ENCODE results near the gene TET3. TPM values are rescaled to one million over a fixed set of nuclear protein-coding genes. Genes with fewer than 3 reads are reported as not detected.

The TET3 gene
- polyA plus RNA-seq, 1 of the 3 experiments (the other 2 are of a cell fraction), result 1.6 TPM

- peaks cover 88% of the 10 kb centered on the region for H3K79me2 ChIP-seq (ENCODE audit: insufficient read depth)
- H3K27me3 ChIP-seq (ENCODE audit: insufficient read depth), result no peaks in the 10 kb centered on the region
- CTCF ChIA-PET, result no interaction called here
- H4K20me1 ChIP-seq (ENCODE audit: insufficient read depth), result peaks cover 100% of the 10 kb centered on the region
- H3K4me1 ChIP-seq (ENCODE audit: control insufficient read depth in 1 of 2, insufficient read depth in 2 of 2, low read depth in 1 of 2, low read length in 1 of 2), result peaks cover 31 to 36% of the 10 kb centered on the region in 2 experiments
- H3K27ac ChIP-seq (ENCODE audit: low read depth in 2 of 2, low read length in 1 of 2), result no peak overlapping the region
- H3K4me2 ChIP-seq, result 0 out of 2 replicates have a peak overlapping the region, but pooled peaks have one; percentile 60
- no peak for DNase-seq
- peaks cover 37 to 45% of the 10 kb centered on the region in 2 experiments for H3K36me3 ChIP-seq (replicated peaks in 1 of 2; ENCODE audit: control insufficient read depth in 1 of 2, insufficient read depth in 2 of 2, low read length in 1 of 2)
- no peak overlapping the region for H3K9ac ChIP-seq
- no peak for TF ChIP-seq USF1 (IDR thresholded peaks at IDR 0.05; ENCODE audit: borderline replicate concordance, low read depth)
- TF ChIP-seq RCOR1 (IDR thresholded peaks at IDR 0.05; ENCODE audit: low read length), result no peak
- TF ChIP-seq MXI1 (IDR thresholded peaks at IDR 0.05; ENCODE audit: low read depth, low read length), result no peak
- no peak for TF ChIP-seq NRF1 (IDR thresholded peaks at IDR 0.05; ENCODE audit: low read depth, low read length)
- no peak for TF ChIP-seq TEAD4 (IDR thresholded peaks at IDR 0.05; ENCODE audit: borderline replicate concordance, insufficient read depth)
- no peak for TF ChIP-seq MEF2A (IDR thresholded peaks at IDR 0.05; ENCODE audit: borderline replicate concordance, low read depth)
- TF ChIP-seq MAX (IDR thresholded peaks at IDR 0.05; ENCODE audit: low read depth), result no peak
- TF ChIP-seq JUND (IDR thresholded peaks at IDR 0.05), result no peak
- TF ChIP-seq RAD21 (IDR thresholded peaks at IDR 0.05; ENCODE audit: low read length), result no peak
- TF ChIP-seq YY1 (IDR thresholded peaks at IDR 0.05; ENCODE audit: low read depth), result no peak
- WGBS (ENCODE audit: low lambda C conversion rate), result 81% methylated on average over 4 of the region's 4 CpGs
- H3K9me2 ChIP-seq, result no peaks in the 10 kb centered on the region
- H3F3A ChIP-seq (replicated peaks; ENCODE audit: insufficient read depth), result peaks cover 47% of the 10 kb centered on the region
- H3K4me3 ChIP-seq (ENCODE audit: low read depth in 2 of 2, low read length in 1 of 2), result no peak overlapping the region
- no peaks in the 10 kb centered on the region for H3K9me3 ChIP-seq
- H2AFZ ChIP-seq (ENCODE audit: low read depth), result no peak overlapping the region
- POLR2A ChIA-PET, result interaction anchor here (1.2 kb wide), 1 partner anchor 10 kb away, joined by 6 read pairs; no protein-coding TSS in a partner anchor
These were observed 47.4 kb upstream of the TET3 start for GRCh38 chr2:73937103-73937885.

GRCh38 chr2:73937899-73938298, 46.8 kb upstream of the TET3 start:
- CTCF ChIA-PET, result no interaction called here
- TF ChIP-seq FOXM1 (IDR thresholded peaks at IDR 0.05; ENCODE audit: low read depth) (no peak), TEAD4 (IDR thresholded peaks at IDR 0.05; ENCODE audit: borderline replicate concordance, insufficient read depth) (no peak), FOXJ3 (CRISPR knock-in tag; IDR thresholded peaks at IDR 0.05) (no peak), YY1 (IDR thresholded peaks at IDR 0.05; ENCODE audit: low read depth) (no peak), ELF1 (IDR thresholded peaks at IDR 0.05) (no peak), CTCF (IDR thresholded peaks at IDR 0.05) (no peak), RXRA (IDR thresholded peaks at IDR 0.05; ENCODE audit: borderline replicate concordance, low read depth) (no peak), NRF1 (IDR thresholded peaks at IDR 0.05; ENCODE audit: low read depth, low read length) (no peak), EP300 (IDR thresholded peaks at IDR 0.05; ENCODE audit: borderline replicate concordance in 1 of 2, low read depth in 1 of 2, low read length in 1 of 2) (no peak), MEF2A (IDR thresholded peaks at IDR 0.05; ENCODE audit: borderline replicate concordance, low read depth) (no peak), TAF1 (IDR thresholded peaks at IDR 0.05; ENCODE audit: borderline replicate concordance, low read depth, low read length) (no peak), SIN3A (IDR thresholded peaks at IDR 0.05; ENCODE audit: borderline replicate concordance, low read depth, low read length) (no peak), CHD2 (IDR thresholded peaks at IDR 0.05; ENCODE audit: low read length, partially characterized antibody) (no peak), FOSL2 (IDR thresholded peaks at IDR 0.05; ENCODE audit: borderline replicate concordance, low read depth) (no peak), GABPA (IDR thresholded peaks at IDR 0.05; ENCODE audit: low read depth) (no peak), REST (IDR thresholded peaks at IDR 0.05; ENCODE audit: low read depth, low read length) (no peak)

More at GRCh38 chr2:73937899-73938298, 46.8 kb upstream of the TET3 start:
- Histone ChIP-seq H3K9ac (no peak overlapping the region), H3K79me2 (ENCODE audit: insufficient read depth) (peaks cover 88% of the 10 kb centered on the region), H3F3A (replicated peaks; ENCODE audit: insufficient read depth) (peaks cover 47% of the 10 kb centered on the region), H3K9me3 (no peaks in the 10 kb centered on the region), H3K27ac (ENCODE audit: low read depth in 2 of 2, low read length in 1 of 2) (peak overlapping the region; percentile 25 to 69; a peak in 2 of 4 replicates), H4K20me1 (ENCODE audit: insufficient read depth) (peaks cover 100% of the 10 kb centered on the region), H3K9me2 (no peaks in the 10 kb centered on the region), H3K4me2 (peak overlapping the region; percentile 60; the same call in 1 of the 2 replicates), H2AFZ (ENCODE audit: low read depth) (no peak overlapping the region), H3K36me3 (replicated peaks in 1 of 2; ENCODE audit: control insufficient read depth in 1 of 2, insufficient read depth in 2 of 2, low read length in 1 of 2) (peaks cover 42 to 44% of the 10 kb centered on the region in 2 experiments), H3K4me1 (ENCODE audit: control insufficient read depth in 1 of 2, insufficient read depth in 2 of 2, low read depth in 1 of 2, low read length in 1 of 2) (peaks cover 30 to 36% of the 10 kb centered on the region in 2 experiments), H3K27me3 (ENCODE audit: insufficient read depth) (no peaks in the 10 kb centered on the region), H3K4me3 (ENCODE audit: low read depth in 2 of 2, low read length in 1 of 2) (0 out of 4 replicates have a peak overlapping the region, but pooled peaks of 1 of the 2 experiments have one; percentile 3)
- POLR2A ChIA-PET, result no interaction called here
- no peak for DNase-seq
